HG03378 (cell line): ENCODE results near the gene MYOZ2.

Source experiments
- ATAC-seq: cut with Tn5 transposase; IDR thresholded peaks from one replicate; pipeline ENCODE4 v1.9.1; 2021; ENCODE audit warnings: mild to moderate bottlenecking, moderate library complexity; ENCODE audit not compliant: unreplicated experiment

Gene MYOZ2

GRCh38 chr4:119190354-119190753 is 54.7 kb downstream of the MYOZ2 start:
- ATAC-seq = no peak

- ATAC-seq = no peak
These were observed 55.9 kb downstream of the MYOZ2 start for GRCh38 chr4:119191505-119191904.

GRCh38 chr4:119197772-119198212 is 62.2 kb downstream of the MYOZ2 start:
- no peak for ATAC-seq

GRCh38 chr4:119204916-119205315 is 69.3 kb downstream of the MYOZ2 start:
- no peak for ATAC-seq

- ATAC-seq = no peak
These were observed 70.1 kb downstream of the MYOZ2 start for GRCh38 chr4:119205690-119206089.

- no peak for ATAC-seq
These were observed 70.5 kb downstream of the MYOZ2 start for GRCh38 chr4:119206178-119206577.

GRCh38 chr4:119207051-119207450 is 71.4 kb downstream of the MYOZ2 start:
- ATAC-seq = no peak

- ATAC-seq = peak; percentile 23
These were observed 73.4 kb downstream of the MYOZ2 start for GRCh38 chr4:119209077-119209476.

- ATAC-seq = no peak
These were observed 74.0 kb downstream of the MYOZ2 start for GRCh38 chr4:119209586-119209985.

- no peak for ATAC-seq
These were observed 75.1 kb downstream of the MYOZ2 start for GRCh38 chr4:119210775-119211174.

- ATAC-seq = peak; percentile 9
These were observed 76.2 kb downstream of the MYOZ2 start for GRCh38 chr4:119211867-119212233.

- ATAC-seq = peak; percentile 78
These were observed 76.8 kb downstream of the MYOZ2 start, which contains the start of gene USP53 for GRCh38 chr4:119212234-119212963. Gene USP53, plus strand, starts transcription at chr4:119212713. Its CDS starts 27,047 bp downstream, at chr4:119239760.

GRCh38 chr4:119212964-119213606 is 77.5 kb downstream of the MYOZ2 start:
- peak; percentile 43 for ATAC-seq

GRCh38 chr4:119218093-119218492 is 82.5 kb downstream of the MYOZ2 start:
- ATAC-seq = no peak

- ATAC-seq = no peak
These were observed 85.8 kb downstream of the MYOZ2 start for GRCh38 chr4:119221412-119221811.

GRCh38 chr4:119227690-119228089 is 92.1 kb downstream of the MYOZ2 start:
- ATAC-seq = no peak

- ATAC-seq = no peak
These were observed 92.8 kb downstream of the MYOZ2 start for GRCh38 chr4:119228406-119228805.

- no peak for ATAC-seq
These were observed 94.5 kb downstream of the MYOZ2 start for GRCh38 chr4:119229908-119230687.

- ATAC-seq = no peak
These were observed 95.9 kb downstream of the MYOZ2 start for GRCh38 chr4:119231491-119231890.

- ATAC-seq = no peak
These were observed 96.7 kb downstream of the MYOZ2 start for GRCh38 chr4:119232286-119232685.

GRCh38 chr4:119233191-119233590 is 97.6 kb downstream of the MYOZ2 start:
- ATAC-seq = no peak

- ATAC-seq = no peak
These were observed 98.1 kb downstream of the MYOZ2 start for GRCh38 chr4:119233750-119234149.
